ENCODE data around the gene ATP4B. TPM values are rescaled to one million over a fixed set of nuclear protein-coding genes. Genes with fewer than 3 reads are reported as not detected.

The ATP4B gene
- total RNA-seq, 1 donor = not detected

- H3K4me3 ChIP-seq (ENCODE audit: low read depth, low read length) = no peak overlapping the region
- DNase-seq (ENCODE audit: low read depth) = no peak
- no peak for TF ChIP-seq CTCF (IDR thresholded peaks at IDR 0.05; ENCODE audit: insufficient read depth, low read depth, low read length)
These were observed 55.6 kb downstream of the ATP4B start for GRCh38 chr13:113602291-113602988.

- DNase-seq (ENCODE audit: low read depth) = no peak
- no peak for TF ChIP-seq CTCF (IDR thresholded peaks at IDR 0.05; ENCODE audit: insufficient read depth, low read depth, low read length)
- no peak overlapping the region for H3K4me3 ChIP-seq (ENCODE audit: low read depth, low read length)
These were observed 56.6 kb downstream of the ATP4B start for GRCh38 chr13:113601166-113602070.

GRCh38 chr13:113599391-113599790, 58.6 kb downstream of the ATP4B start:
- no peak overlapping the region for H3K4me3 ChIP-seq (ENCODE audit: low read depth, low read length)
- no peak for TF ChIP-seq CTCF (IDR thresholded peaks at IDR 0.05; ENCODE audit: insufficient read depth, low read depth, low read length)
- DNase-seq (ENCODE audit: low read depth) = no peak

Other genes with a start within 250 kb of the ATP4B start
- gene ADPRHL1, start 204.7 kb downstream of the ATP4B start, total RNA-seq = 1.3 and 2.9 TPM in 2 replicates
- gene DCUN1D2, start 167.5 kb downstream of the ATP4B start, total RNA-seq = 9.7 and 13.4 TPM in 2 replicates
- 49.6 and 83.8 TPM in 2 replicates for gene TFDP1, start 73.4 kb downstream of the ATP4B start, total RNA-seq
- not detected in 2 replicates for gene GRK1, start 9.0 kb upstream of the ATP4B start, total RNA-seq
- 0.43 and 1.6 TPM in 2 replicates for gene TMEM255B, start 101.0 kb upstream of the ATP4B start, total RNA-seq
- gene GAS6, start 205.9 kb upstream of the ATP4B start, total RNA-seq = 172 and 216 TPM in 2 replicates

All from fibroblast of villous mesenchyme (primary cell).